Neural crest cell (in vitro differentiated cells): Measurements from ENCODE around the gene PHETA2. TPM values are rescaled to one million over a fixed set of nuclear protein-coding genes. Genes with fewer than 3 reads are reported as not detected.
A peak's percentile ranks its signal among the peaks of the same experiment; 100 is the strongest.
"Not testable (repeated sequence)": the region's sequence is repeated elsewhere in the genome, so short reads cannot be mapped to it uniquely, and the experiment has no call there.

Experiments
- DNase-seq: peaks from one replicate; pipeline ENCODE4 v3.0.0; 2021; ENCODE audit warnings: low read depth, mixed read lengths, low spot score
- H3K27ac Mint-ChIP-seq: one replicate; pipeline ENCODE4 v1.8.0; 2021; ENCODE audit warnings: mild to moderate bottlenecking, mixed read lengths; ENCODE audit not compliant: unreplicated experiment
- H3K27me3 Mint-ChIP-seq: 2 replicates; pipeline ENCODE4 v1.8.0; 2021; ENCODE audit warnings: low read depth, mild to moderate bottlenecking, mixed read lengths
- H3K36me3 Mint-ChIP-seq: 2 replicates; pipeline ENCODE4 v1.8.0; 2021; ENCODE audit warnings: low read depth, mild to moderate bottlenecking, mixed read lengths
- H3K4me1 Mint-ChIP-seq: 2 replicates; pipeline ENCODE4 v1.8.0; 2021; ENCODE audit warnings: mixed read lengths
- H3K4me3 Mint-ChIP-seq: one replicate; pipeline ENCODE4 v1.8.0; 2021; ENCODE audit warnings: mild to moderate bottlenecking, mixed read lengths
- H3K9me3 Mint-ChIP-seq: 2 replicates; pipeline ENCODE4 v1.8.0; 2021; ENCODE audit warnings: mixed read lengths
- total RNA-seq: library from RNA; stranded (reverse); gene quantifications from 2 replicates; pipeline ENCODE4 v1.2.1, GENCODE V29; 2021
- TF ChIP-seq, protein P1 (sequence below): fragments of 200-600 bp; sonication (generic); conservative IDR thresholded peaks from 2 replicates; pipeline ENCODE4 v1.5.0; 2021; ENCODE audit warnings: antibody characterized with exemption, mild to moderate bottlenecking

PHETA2 gene
- total RNA-seq, 1 donor from 2014 or later: 1.5 TPM

DNA sequence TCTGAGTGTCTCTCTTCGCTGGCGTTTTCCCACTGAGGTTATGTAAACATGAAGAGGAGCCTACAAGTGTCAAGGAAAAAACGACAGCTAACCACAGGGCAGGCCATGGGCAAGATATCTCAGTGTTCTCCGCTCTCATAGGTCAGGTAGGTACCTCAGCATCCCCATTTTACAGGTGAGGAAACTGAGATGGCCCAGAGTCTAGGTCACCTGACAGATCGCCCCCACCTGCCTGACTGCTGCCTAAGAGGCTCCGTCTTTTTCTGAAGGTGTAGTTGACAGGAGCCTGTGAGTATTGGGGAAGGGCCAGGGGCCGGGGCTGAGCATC lies 17.4 kb downstream of the PHETA2 start:
- TF ChIP-seq, protein P1, sequence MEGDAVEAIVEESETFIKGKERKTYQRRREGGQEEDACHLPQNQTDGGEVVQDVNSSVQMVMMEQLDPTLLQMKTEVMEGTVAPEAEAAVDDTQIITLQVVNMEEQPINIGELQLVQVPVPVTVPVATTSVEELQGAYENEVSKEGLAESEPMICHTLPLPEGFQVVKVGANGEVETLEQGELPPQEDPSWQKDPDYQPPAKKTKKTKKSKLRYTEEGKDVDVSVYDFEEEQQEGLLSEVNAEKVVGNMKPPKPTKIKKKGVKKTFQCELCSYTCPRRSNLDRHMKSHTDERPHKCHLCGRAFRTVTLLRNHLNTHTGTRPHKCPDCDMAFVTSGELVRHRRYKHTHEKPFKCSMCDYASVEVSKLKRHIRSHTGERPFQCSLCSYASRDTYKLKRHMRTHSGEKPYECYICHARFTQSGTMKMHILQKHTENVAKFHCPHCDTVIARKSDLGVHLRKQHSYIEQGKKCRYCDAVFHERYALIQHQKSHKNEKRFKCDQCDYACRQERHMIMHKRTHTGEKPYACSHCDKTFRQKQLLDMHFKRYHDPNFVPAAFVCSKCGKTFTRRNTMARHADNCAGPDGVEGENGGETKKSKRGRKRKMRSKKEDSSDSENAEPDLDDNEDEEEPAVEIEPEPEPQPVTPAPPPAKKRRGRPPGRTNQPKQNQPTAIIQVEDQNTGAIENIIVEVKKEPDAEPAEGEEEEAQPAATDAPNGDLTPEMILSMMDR: no peak
- Mint-ChIP-seq H3K9me3 (peaks cover 2% of the 10 kb centered on the region), H3K4me1 (peaks cover 30% of the 10 kb centered on the region), H3K27me3 (peaks cover 4% of the 10 kb centered on the region), H3K27ac (no peak overlapping the region), H3K4me3 (peak overlapping the region; percentile 100), H3K36me3 (peaks cover 27% of the 10 kb centered on the region)
- DNase-seq: no peak

DNA sequence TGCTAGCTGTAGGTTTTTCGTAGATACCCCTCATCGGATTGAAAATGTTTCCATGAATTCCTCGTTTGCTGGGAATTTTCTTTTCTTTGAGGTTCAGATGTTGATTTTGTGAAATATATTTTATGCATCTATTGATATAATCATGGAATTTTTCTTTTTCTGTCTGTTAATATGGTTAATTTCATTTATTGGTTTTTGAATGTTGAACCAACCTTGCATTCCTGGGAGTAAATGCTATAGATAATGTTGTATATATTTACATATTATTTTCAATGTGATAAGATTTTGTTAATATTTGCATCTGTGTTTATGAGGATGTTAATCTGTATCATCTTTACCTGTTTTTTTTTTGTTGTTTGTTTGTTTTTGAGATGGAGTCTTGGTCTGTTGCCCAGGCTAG lies 27.2 kb downstream of the PHETA2 start:
- no peak overlapping the region for H3K4me3 Mint-ChIP-seq
- H3K9me3 Mint-ChIP-seq: peaks cover 14% of the 10 kb centered on the region
- no peaks in the 10 kb centered on the region for H3K27me3 Mint-ChIP-seq
- DNase-seq: no peak
- no peak overlapping the region for H3K27ac Mint-ChIP-seq
- no peaks in the 10 kb centered on the region for H3K4me1 Mint-ChIP-seq
- H3K36me3 Mint-ChIP-seq: peaks cover 35% of the 10 kb centered on the region
- TF ChIP-seq, protein P1: no peak

DNA sequence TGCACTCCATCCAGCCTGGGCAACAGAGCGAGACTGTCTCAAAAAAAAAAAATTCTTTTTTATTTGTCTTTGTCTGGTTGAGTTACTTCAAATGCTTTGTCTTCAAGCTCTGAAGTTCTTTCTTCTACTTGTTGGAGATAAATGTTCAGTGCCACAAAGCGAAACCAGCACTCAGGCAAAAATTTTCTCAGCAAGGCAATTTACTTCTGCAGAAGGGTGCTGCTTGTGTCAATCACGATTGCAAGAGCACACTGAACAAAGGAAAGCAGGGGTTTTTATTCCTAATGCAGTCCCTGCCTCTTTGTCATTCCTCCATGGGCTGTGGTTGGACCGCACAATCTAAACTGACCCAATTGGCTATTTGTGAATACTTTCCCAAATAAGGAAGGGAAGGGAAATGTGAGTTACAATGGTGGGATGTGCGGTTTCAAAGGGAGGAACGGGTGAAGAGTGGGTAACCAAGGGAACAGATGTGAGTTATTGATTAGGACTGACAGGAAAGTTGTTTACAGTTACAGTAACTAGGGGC lies 30.3 kb downstream of the PHETA2 start:
- H3K36me3 Mint-ChIP-seq: peaks cover 32% of the 10 kb centered on the region
- H3K27me3 Mint-ChIP-seq, H3K4me1 Mint-ChIP-seq, H3K4me3 Mint-ChIP-seq, H3K27ac Mint-ChIP-seq, DNase-seq: not testable (repeated sequence)
- H3K9me3 Mint-ChIP-seq: peaks cover 13% of the 10 kb centered on the region

DNA sequence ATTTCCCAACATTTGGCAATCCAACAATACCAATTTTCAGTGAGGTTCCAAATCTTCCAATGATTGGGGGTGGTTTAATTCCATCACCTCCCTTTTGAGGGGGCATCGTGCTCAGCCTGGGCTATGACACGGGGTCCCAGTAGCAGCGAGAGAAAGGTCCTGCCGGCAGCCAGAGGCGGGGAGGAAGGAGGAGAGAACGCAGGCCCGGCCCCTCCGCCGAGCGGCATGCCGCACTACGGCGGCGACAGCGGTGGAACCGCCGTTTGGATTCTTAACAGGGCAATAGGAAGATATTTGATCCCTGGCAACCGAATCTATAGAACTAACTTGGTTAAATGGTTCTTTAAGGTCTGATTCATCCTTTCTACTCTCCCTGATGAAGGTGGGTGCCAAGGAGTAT lies 34.8 kb downstream of the PHETA2 start:
- Mint-ChIP-seq H3K4me1 (peaks cover 6% of the 10 kb centered on the region), H3K27me3 (no peaks in the 10 kb centered on the region), H3K27ac (no peak overlapping the region), H3K36me3 (peaks cover 21% of the 10 kb centered on the region), H3K9me3 (peaks cover 7% of the 10 kb centered on the region), H3K4me3 (no peak overlapping the region)
- no peak for DNase-seq
- TF ChIP-seq, protein P1: no peak

DNA sequence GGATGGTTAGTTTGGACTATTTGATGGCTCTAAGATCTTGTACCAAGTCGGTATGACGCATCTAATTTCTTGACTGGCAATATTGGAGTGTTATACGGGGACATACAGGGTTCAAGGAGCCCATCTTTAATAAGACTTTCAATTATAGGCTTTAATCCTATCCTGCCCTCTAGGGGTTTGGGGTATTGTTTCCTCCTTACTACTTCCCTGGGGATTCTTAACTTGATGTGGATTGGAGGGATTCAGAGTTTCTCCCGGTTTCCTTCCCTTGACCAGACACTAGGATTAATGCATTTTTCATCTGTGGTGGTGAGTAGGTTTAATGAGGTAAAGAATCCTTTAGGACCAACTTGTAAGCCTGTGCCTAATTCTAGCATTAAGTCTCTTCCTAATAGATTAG lies 37.8 kb downstream of the PHETA2 start:
- Mint-ChIP-seq H3K36me3 (peaks cover 22% of the 10 kb centered on the region), H3K4me3 (no peak overlapping the region), H3K27ac (no peak overlapping the region), H3K4me1 (peaks cover 6% of the 10 kb centered on the region), H3K9me3 (peaks cover 10% of the 10 kb centered on the region), H3K27me3 (no peaks in the 10 kb centered on the region)
- TF ChIP-seq, protein P1: no peak
- DNase-seq: no peak

DNA sequence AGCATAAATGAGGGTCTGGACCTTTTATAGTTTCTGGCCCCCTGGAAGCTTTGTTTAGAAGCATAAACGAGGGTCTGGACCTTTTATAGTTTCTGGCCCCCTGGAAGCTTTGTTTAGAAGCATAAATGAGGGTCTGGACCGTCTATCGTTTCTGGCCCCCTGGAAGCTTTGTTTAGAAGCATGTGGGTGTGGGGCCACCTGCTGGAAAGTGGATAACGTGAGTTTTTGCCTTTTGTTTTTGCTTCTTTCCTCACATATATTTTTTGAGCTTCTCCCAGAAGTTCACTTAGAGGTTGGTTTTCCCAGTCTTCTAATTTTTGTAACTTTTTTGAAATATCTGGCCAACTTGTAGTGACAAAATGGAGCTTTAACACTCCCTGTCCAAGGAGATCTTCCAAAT lies 38.7 kb downstream of the PHETA2 start:
- Mint-ChIP-seq H3K9me3 (peaks cover 16% of the 10 kb centered on the region), H3K36me3 (peaks cover 24% of the 10 kb centered on the region)
- not testable (repeated sequence) for H3K4me3 Mint-ChIP-seq, DNase-seq, H3K27ac Mint-ChIP-seq, H3K27me3 Mint-ChIP-seq, H3K4me1 Mint-ChIP-seq
- TF ChIP-seq, protein P1: peak; percentile 23
